H1 (cell line): ENCODE results near the gene SMIM7.

Experiments
- CHD2 ChIP-seq: IDR thresholded peaks from 2 replicates; pipeline ENCODE4 v1.6.1; 2012; ENCODE audit warnings: low read length, improper control_type of control experiment
- YY1 ChIP-seq: IDR thresholded peaks from 2 replicates; pipeline ENCODE4 v1.6.1; 2011; ENCODE audit warnings: low read depth, mild to moderate bottlenecking, low read length

DNA sequence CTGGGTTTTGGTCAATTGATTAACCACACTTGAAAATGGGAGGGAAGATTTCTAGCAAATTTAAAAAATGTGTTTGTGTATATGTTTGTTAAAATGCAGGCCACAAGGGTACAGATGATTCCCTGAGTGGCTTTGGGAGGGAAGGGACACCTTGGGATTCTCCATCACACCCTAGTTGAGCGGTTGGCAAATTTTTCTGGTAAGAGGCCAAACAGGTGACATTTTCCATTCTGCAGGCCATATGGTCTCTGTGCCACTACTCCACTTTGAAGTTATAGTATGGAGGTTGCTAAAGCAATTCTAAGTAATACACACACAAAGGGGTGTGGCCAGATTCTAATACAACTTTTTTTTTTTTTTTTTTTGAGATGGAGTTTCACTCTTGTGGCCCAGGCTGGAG lies 19.0 kb downstream of the SMIM7 start:
- TF ChIP-seq YY1 (no peak), CHD2 (no peak)
